Measurements from ENCODE around the gene GOLGA6L1.
"Not testable (repeated sequence)": the region's sequence is repeated elsewhere in the genome, so short reads cannot be mapped to it uniquely, and the experiment has no call there.

The GOLGA6L1 gene, protein sequence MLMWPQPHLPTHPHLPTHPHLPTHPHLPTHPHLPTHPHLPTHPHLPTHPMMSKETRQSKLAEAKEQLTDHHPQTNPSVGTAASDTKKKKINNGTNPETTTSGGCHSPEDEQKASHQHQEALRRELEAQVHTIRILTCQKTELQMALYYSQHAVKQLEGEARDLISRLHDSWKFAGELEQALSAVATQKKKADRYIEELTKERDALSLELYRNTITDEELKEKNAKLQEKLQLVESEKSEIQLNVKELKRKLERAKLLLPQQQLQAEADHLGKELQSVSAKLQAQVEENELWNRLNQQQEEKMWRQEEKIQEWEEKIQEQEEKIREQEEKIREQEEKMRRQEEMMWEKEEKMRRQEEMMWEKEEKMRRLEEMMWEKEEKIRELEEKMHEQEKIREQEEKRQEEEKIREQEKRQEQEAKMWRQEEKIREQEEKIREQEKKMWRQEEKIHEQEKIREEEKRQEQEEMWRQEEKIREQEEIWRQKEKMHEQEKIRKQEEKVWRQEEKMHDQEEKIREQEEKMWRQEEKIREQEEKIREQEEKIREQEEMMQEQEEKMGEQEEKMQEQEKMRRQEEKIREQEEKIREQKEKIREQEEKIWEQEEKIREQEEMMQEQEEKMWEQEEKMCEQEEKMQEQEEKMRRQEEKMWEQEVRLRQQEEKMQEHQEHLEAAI

GRCh38 chr15:23136722-23137121 is at the start of gene GOLGA6L1:
TSS of gene GOLGA6L1 (minus strand) at chr15:23136822. CDS start at chr15:23136731, 91 bp downstream.
- H3K4me3 ChIP-seq (ENCODE audit: low read depth, low read length): not testable (repeated sequence)

DNA sequence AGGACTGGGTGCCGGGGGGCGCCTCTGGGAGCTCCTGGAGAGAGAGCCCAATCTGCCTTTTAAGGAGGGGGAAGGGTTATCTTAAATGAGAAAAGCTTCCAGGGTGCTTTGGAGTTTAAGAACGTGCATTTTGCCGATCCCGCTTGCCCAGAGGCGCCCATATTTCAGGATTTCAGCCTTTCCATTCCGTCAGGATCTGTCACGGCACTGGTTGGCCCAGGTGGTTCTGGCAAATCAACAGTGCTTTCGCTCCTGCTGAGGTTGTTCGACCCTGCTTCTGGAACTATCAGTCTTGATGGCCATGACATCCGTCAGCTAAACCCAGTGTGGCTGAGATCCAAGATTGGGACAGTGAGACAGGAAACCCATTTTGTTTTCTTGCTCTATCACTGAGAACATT is 44.6 kb upstream of the GOLGA6L1 start:
- H3K4me3 ChIP-seq (ENCODE audit: low read depth, low read length): not testable (repeated sequence)

DNA sequence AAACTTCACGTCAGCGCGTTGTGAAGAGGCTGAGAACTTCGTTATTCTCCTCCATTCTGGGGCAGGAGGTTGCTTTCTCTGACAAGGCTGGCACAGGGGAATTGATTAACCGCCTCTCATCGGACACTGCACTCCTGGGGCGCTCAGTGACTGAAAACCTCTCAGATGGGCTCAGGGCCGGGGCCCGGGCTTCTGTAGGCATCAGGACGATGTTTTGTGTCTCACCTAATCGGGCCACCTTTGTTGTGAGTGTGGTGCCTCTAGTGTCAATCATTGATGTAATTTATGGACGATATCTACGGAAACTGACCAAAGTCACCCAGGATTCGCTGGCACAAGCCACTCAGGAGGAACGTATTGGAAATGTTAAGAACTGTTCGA is 43.9 kb upstream of the GOLGA6L1 start:
- not testable (repeated sequence) for H3K4me3 ChIP-seq (ENCODE audit: low read depth, low read length)

- not testable (repeated sequence) for H3K4me3 ChIP-seq (ENCODE audit: low read depth, low read length)
Observed at GRCh38 chr15:23179768-23180546, 43.3 kb upstream of the GOLGA6L1 start.

- not testable (repeated sequence) for H3K4me3 ChIP-seq (ENCODE audit: low read depth, low read length)
Observed at GRCh38 chr15:23176683-23177082, 40.1 kb upstream of the GOLGA6L1 start.

DNA sequence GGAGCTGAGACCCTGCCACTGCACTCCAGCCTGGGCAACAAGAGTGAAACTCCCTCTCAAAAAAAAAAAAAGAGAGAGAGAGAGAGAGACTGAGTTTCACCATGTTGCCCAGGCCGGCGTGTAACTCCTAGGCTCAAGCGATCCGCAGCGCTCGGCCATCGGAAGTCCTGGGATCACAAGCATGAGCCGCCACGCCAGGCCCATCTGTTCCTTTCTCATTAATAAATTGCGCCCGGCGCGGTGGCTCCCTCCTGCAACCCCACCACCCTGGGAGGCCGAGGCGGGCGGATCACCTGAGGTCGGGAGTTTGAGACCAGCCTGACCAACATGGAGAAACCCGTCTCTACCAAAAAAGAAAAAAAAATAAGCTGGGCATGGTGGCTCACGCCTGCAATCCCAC is 39.0 kb upstream of the GOLGA6L1 start:
- H3K4me3 ChIP-seq (ENCODE audit: low read depth, low read length): not testable (repeated sequence)

DNA sequence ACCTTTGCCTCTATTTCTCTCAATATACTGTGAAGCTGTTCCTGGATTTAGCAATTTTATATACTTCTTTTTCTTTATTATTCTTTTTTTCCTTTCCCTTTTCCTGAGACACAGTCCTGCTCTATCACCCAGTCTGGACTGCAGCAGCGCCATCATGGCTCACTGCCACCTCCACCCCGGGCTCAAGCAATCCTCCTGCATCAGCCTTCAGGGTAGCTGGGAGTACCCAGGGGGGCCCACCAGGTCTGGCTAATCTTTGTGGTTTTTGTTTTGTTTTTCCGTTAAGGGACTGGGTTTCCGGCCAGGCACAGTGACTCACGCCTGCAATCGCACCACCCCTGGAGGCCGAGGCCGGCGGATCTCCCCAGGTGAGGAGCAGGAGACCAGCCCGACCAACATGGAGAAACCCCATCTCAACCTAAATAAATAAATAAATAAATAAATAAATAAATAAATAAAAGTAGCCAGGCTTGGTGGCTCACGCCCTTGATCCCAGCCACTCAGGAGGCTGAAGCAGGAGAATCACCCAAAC is 38.1 kb upstream of the GOLGA6L1 start:
- H3K4me3 ChIP-seq (ENCODE audit: low read depth, low read length): not testable (repeated sequence)

GRCh38 chr15:23132787-23133186 is 3.8 kb downstream of the GOLGA6L1 start:
- not testable (repeated sequence) for H3K4me3 ChIP-seq (ENCODE audit: low read depth, low read length)

- TF ChIP-seq, protein P1, sequence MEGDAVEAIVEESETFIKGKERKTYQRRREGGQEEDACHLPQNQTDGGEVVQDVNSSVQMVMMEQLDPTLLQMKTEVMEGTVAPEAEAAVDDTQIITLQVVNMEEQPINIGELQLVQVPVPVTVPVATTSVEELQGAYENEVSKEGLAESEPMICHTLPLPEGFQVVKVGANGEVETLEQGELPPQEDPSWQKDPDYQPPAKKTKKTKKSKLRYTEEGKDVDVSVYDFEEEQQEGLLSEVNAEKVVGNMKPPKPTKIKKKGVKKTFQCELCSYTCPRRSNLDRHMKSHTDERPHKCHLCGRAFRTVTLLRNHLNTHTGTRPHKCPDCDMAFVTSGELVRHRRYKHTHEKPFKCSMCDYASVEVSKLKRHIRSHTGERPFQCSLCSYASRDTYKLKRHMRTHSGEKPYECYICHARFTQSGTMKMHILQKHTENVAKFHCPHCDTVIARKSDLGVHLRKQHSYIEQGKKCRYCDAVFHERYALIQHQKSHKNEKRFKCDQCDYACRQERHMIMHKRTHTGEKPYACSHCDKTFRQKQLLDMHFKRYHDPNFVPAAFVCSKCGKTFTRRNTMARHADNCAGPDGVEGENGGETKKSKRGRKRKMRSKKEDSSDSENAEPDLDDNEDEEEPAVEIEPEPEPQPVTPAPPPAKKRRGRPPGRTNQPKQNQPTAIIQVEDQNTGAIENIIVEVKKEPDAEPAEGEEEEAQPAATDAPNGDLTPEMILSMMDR (IDR thresholded peaks at IDR 0.05; ENCODE audit: borderline replicate concordance, insufficient read depth, low read depth, low read length): no peak
- H3K4me3 ChIP-seq (ENCODE audit: low read depth, low read length): no peak overlapping the region
Observed at GRCh38 chr15:23118208-23118607, 18.4 kb downstream of the GOLGA6L1 start.

DNA sequence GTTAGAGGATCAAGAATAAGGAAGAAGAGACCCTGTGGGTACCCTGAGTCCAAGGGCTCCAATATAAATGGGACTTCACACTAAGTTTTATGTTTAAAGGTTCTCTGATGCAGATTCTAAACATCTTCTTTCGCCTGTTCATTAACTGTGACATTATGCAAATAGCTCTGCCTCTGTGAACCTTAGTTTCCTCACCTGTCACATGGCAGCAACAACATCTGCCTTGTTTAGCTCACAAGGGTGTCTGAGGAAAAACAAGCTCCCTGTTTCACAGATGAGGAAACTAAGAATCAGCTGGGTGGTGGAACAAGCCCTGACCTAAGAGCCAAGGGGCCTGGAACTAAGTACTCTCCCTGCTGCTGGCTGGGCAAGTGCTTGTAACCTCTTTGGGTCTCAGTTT is 40.8 kb downstream of the GOLGA6L1 start:
- H3K4me3 ChIP-seq (ENCODE audit: low read depth, low read length): no peak overlapping the region
- TF ChIP-seq, protein P1 (IDR thresholded peaks at IDR 0.05; ENCODE audit: borderline replicate concordance, insufficient read depth, low read depth, low read length): no peak

DNA sequence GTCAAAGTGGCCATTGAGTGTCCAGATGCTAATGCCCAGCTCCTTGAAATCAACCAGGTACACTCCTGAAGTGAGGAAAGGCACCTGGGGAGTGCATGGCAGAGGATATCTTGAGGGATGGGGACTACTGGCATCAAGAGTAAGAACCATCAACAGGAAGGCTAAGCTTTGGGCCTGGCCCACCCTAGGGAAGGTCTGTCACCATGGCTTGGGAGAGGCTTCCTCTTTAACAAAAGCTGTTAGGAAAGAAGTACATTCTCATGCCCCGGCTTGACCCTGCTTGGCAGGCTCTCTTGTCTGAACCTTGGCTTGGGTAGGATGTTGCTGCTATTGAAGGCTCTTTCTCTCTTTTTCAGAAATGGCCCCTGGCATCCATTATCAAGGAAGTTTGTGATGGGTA is 53.5 kb downstream of the GOLGA6L1 start:
- no peak overlapping the region for H3K4me3 ChIP-seq (ENCODE audit: low read depth, low read length)
- TF ChIP-seq, protein P1 (IDR thresholded peaks at IDR 0.05; ENCODE audit: borderline replicate concordance, insufficient read depth, low read depth, low read length): no peak

GRCh38 chr15:23081996-23082737 is 54.5 kb downstream of the GOLGA6L1 start:
- H3K4me3 ChIP-seq (ENCODE audit: low read depth, low read length): not testable (repeated sequence)
